HCT116 (cell line): ENCODE measurements around the gene SLC12A8. TPM values are rescaled to one million over a fixed set of nuclear protein-coding genes. Genes with fewer than 3 reads are reported as not detected.

Experiments used
- ATAC-seq: fragments of 200-7000 bp; cut with Tn5 transposase; 2 replicates; pipeline ENCODE4 v1.9.1; 2020; ENCODE audit warnings: mild to moderate bottlenecking, moderate library complexity
- BruUV-seq: library from RNA; stranded (reverse); fragments of 400-500 nt; replicated peaks from 2 replicates; lab custom pipeline; 2021; lab: Mats Ljungman, UMichigan
- CTCF ChIA-PET: fragments of 300-600 bp; sonication (Branson Sonifier 250); formaldehyde crosslinking; loops from one replicate; lab custom pipeline; 2021; ENCODE audit warnings: antibody characterized with exemption; lab: Charles Lee
- POLR2A ChIA-PET: fragments of 300-600, 350-600 bp; sonication (Branson Sonifier 250); formaldehyde crosslinking; loops from one replicate; lab custom pipeline; 2021; ENCODE audit warnings: antibody characterized with exemption; lab: Charles Lee
- RAD21 ChIA-PET, 2 experiments: fragments of 300-600 bp; sonication (Branson Sonifier 250); formaldehyde crosslinking; loops; one replicate each; lab custom pipeline; 2023; ENCODE audit warnings: low total read pairs in 2 of 2; ENCODE audit not compliant: uncharacterized antibody in 2 of 2, unreplicated experiment in 2 of 2, low non-redundant PET in 1 of 2; lab: Charles Lee
- DNase-seq: peaks from one replicate; pipeline ENCODE4 v3.0.0-alpha.2; 2010; ENCODE audit warnings: low read depth, low spot score
- H2AFZ ChIP-seq: fragments of 200-600 bp; shearing (Covaris generic), sonication (generic); 2 replicates; pipeline ENCODE4 v1.6.1; 2017; ENCODE audit warnings: low read depth, mixed run types, mixed read lengths, antibody characterized with exemption, low read length; ENCODE audit not compliant: poor library complexity, severe bottlenecking
- H3K27ac ChIP-seq: 2 replicates; pipeline ENCODE4 v1.5.1; 2012; ENCODE audit warnings: low read depth, low read length
- H3K27me3 ChIP-seq: fragments of 200-600 bp; sonication (generic); 2 replicates; pipeline ENCODE4 v1.6.1; 2016; ENCODE audit warnings: mixed run types, low read length, mixed read lengths; ENCODE audit not compliant: insufficient read depth
- H3K36me3 ChIP-seq, 2 experiments: fragments of 200-500 bp in 1 of 2; fragments of 200-600 bp in 1 of 2; sonication (Bioruptor generic) in 1 of 2; sonication (generic) in 1 of 2; 2 replicates each; pipeline versions ENCODE4 v1.5.1 to v1.6.1; 2014 to 2016; ENCODE audit warnings: low read length in 2 of 2, inconsistent platforms in 1 of 2, mixed read lengths in 1 of 2, mixed run types in 1 of 2; ENCODE audit not compliant: insufficient read depth in 2 of 2, control insufficient read depth in 1 of 2
- H3K4me1 ChIP-seq, 2 experiments: fragments of 200-600 bp in 1 of 2; sonication (generic) in 1 of 2; 2 replicates each; pipeline versions ENCODE4 v1.5.1 to v1.6.1; 2012 to 2017; ENCODE audit warnings: low read length in 2 of 2, inconsistent platforms in 1 of 2, mild to moderate bottlenecking in 1 of 2, mixed read lengths in 1 of 2, mixed run types in 1 of 2, moderate library complexity in 1 of 2; ENCODE audit not compliant: insufficient read depth in 2 of 2, control insufficient read depth in 1 of 2
- H3K4me2 ChIP-seq: fragments of 200-600 bp; sonication (generic); 2 replicates; pipeline ENCODE4 v1.6.1; 2017; ENCODE audit warnings: mixed run types, low read length, mixed read lengths
- H3K4me3 ChIP-seq, 2 experiments: fragments of 200-600 bp in 1 of 2; sonication (generic) in 1 of 2; replicated peaks in 1 of 2; 2 replicates each; pipeline ENCODE4 v1.5.1; 2011 to 2016; ENCODE audit warnings: low read length in 2 of 2, control low read depth in 1 of 2, low read depth in 1 of 2, mild to moderate bottlenecking in 1 of 2, mixed read lengths in 1 of 2, mixed run types in 1 of 2
- H3K79me2 ChIP-seq: fragments of 200-600 bp; sonication (generic); 2 replicates; pipeline ENCODE4 v1.6.1; 2017; ENCODE audit warnings: mild to moderate bottlenecking, mixed run types, low read length, moderate library complexity, mixed read lengths; ENCODE audit not compliant: insufficient read depth
- H3K9ac ChIP-seq: fragments of 200-600 bp; sonication (generic); 2 replicates; pipeline ENCODE4 v1.6.1; 2016; ENCODE audit warnings: low read length, mixed read lengths
- H3K9me2 ChIP-seq: fragments of 200-600 bp; sonication (generic), shearing (Covaris generic); 2 replicates; pipeline ENCODE4 v1.6.1; 2017; ENCODE audit warnings: mixed run types, mild to moderate bottlenecking, moderate library complexity; ENCODE audit not compliant: insufficient read depth
- H3K9me3 ChIP-seq, 2 experiments: fragments of 200-500 bp in 1 of 2; fragments of 200-600 bp in 1 of 2; sonication (Bioruptor generic) in 1 of 2; sonication (generic) in 1 of 2; 2 replicates each; pipeline ENCODE4 v1.6.1; 2014 to 2017; ENCODE audit warnings: low read length in 2 of 2, mixed read lengths in 2 of 2, inconsistent platforms in 1 of 2, low read depth in 1 of 2, mild to moderate bottlenecking in 1 of 2, mixed run types in 1 of 2, moderate library complexity in 1 of 2; ENCODE audit not compliant: control insufficient read depth in 1 of 2, insufficient read depth in 1 of 2
- H4K20me1 ChIP-seq: fragments of 200-600 bp; sonication (generic), shearing (Covaris generic); 2 replicates; pipeline ENCODE4 v1.6.1; 2017; ENCODE audit warnings: mixed run types, mild to moderate bottlenecking, moderate library complexity; ENCODE audit not compliant: insufficient read depth
- EZH2 ChIP-seq: fragments of 200-600 bp; sonication (generic); IDR thresholded peaks from 2 replicates; pipeline ENCODE4 v1.6.1; 2017; ENCODE audit warnings: antibody characterized with exemption, mixed run types
- FOSL1 ChIP-seq: IDR thresholded peaks from 2 replicates; pipeline ENCODE4 v1.6.1; 2012; ENCODE audit warnings: low read depth
- RAD21 ChIP-seq: IDR thresholded peaks from 2 replicates; pipeline ENCODE4 v1.6.1; 2012; ENCODE audit warnings: low read depth, mild to moderate bottlenecking
- REST ChIP-seq: IDR thresholded peaks from 2 replicates; pipeline ENCODE4 v1.6.1; 2012; ENCODE audit warnings: low read depth
- SIN3A ChIP-seq: IDR thresholded peaks from 2 replicates; pipeline ENCODE4 v1.6.1; 2012; ENCODE audit warnings: low read depth
- ZFX ChIP-seq: fragments of 450-650 bp; IDR thresholded peaks from 2 replicates; pipeline ENCODE4 v1.6.1; 2017
- ZNF274 ChIP-seq: fragments of 200-500 bp; sonication (Bioruptor generic); IDR thresholded peaks from 2 replicates; pipeline ENCODE4 v1.6.1; 2014; ENCODE audit warnings: mild to moderate bottlenecking, low read depth, low read length, inconsistent platforms
- intact Hi-C: fragments of 100-400 bp; cut with micrococcal nuclease; formaldehyde crosslinking; loops from 2 replicates; pipeline ENCODE4 v1.10.0; 2022
- total RNA-seq: library from RNA; stranded (reverse); gene quantifications from one replicate; pipeline ENCODE4 v1.2.1, GENCODE V29; 2021; ENCODE audit not compliant: unreplicated experiment
- TF ChIP-seq, protein P1 (sequence below): IDR thresholded peaks from 2 replicates; pipeline ENCODE4 v1.6.1; 2012
- TF ChIP-seq, protein P2 (sequence below): IDR thresholded peaks from 2 replicates; pipeline ENCODE4 v1.6.1; 2011; ENCODE audit warnings: mild to moderate bottlenecking, low read length, moderate library complexity; ENCODE audit not compliant: insufficient replicate concordance; ENCODE audit errors: extremely low read depth
- TF ChIP-seq, protein P3 (sequence below), 3 experiments: fragments of 200-600 bp in 1 of 3; sonication (generic) in 1 of 3; IDR thresholded peaks in 2 of 3; conservative IDR thresholded peaks in 1 of 3; 2 replicates each; pipeline ENCODE4 v1.5.1; 2012 to 2017; ENCODE audit warnings: low read depth in 2 of 3, low read length in 2 of 3, antibody characterized with exemption in 1 of 3, borderline replicate concordance in 1 of 3, control low read depth in 1 of 3, mild to moderate bottlenecking in 1 of 3, mixed read lengths in 1 of 3, mixed run types in 1 of 3, moderate library complexity in 1 of 3; ENCODE audit not compliant: insufficient read depth in 1 of 3

SLC12A8 gene
- total RNA-seq, 1 experiment from 2014 or later: 19.9 TPM

- TF ChIP-seq REST (no peak), RAD21 (no peak), SIN3A (no peak), ZFX (no peak)
These were observed 63.7 kb downstream of the SLC12A8 start (continued) for GRCh38 chr3:125148836-125149235.

DNA sequence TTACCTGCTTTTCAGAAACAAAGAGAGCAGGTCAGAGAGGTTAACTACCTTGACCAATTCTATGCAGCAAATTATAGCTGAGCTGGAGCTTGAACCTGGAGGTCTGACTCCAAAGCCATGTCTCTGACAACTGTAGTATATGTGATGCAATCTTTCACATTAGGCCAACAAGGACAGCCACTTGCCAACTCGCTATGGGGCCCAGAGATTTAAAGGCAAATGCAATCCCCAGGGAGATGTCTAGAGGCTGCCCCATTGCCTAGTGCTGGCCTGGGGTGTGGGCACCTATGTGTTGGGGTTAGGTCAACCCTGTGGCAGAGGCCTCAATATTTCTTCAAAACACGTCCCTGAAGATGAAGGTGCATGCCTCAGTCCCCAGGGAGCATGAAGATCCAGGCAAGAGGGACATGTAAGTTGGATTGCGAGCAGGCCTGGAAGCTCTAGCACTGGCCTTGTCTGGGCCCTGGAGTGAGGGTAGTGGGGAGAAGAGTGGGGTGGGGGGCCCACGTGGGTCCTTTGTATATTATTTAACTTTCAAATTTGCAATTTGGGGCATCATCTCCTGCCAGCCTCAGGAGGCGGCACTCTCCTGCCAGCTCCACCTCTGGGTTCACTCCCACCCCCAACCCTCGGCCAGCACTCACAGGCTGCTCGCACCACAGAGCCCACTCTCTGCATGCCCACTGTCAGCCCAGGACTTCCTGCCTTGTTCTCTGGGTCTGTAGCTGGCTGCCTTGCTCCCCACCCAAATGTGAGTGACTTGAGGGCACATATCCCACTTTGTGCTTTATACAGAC is 64.3 kb downstream of the SLC12A8 start:
- BruUV-seq: no TSS peak
- intact Hi-C loops: no loop called here
- ATAC-seq (no peak), DNase-seq (no peak)
- Histone ChIP-seq H3K9me3 (no peaks in the 10 kb centered on the region), H2AFZ (no peak overlapping the region), H3K79me2 (no peaks in the 10 kb centered on the region), H3K4me1 (no peaks in the 10 kb centered on the region), H3K27ac (no peak overlapping the region), H3K27me3 (no peaks in the 10 kb centered on the region), H3K4me3 (no peak overlapping the region), H4K20me1 (no peaks in the 10 kb centered on the region), H3K4me2 (no peak overlapping the region), H3K9me2 (no peaks in the 10 kb centered on the region), H3K9ac (no peak overlapping the region), H3K36me3 (no peaks in the 10 kb centered on the region)
- CTCF ChIA-PET: no interaction called here
- RAD21 ChIA-PET: no interaction called here
- TF ChIP-seq, protein P1, sequence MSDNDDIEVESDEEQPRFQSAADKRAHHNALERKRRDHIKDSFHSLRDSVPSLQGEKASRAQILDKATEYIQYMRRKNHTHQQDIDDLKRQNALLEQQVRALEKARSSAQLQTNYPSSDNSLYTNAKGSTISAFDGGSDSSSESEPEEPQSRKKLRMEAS: no peak
- TF ChIP-seq, protein P2, sequence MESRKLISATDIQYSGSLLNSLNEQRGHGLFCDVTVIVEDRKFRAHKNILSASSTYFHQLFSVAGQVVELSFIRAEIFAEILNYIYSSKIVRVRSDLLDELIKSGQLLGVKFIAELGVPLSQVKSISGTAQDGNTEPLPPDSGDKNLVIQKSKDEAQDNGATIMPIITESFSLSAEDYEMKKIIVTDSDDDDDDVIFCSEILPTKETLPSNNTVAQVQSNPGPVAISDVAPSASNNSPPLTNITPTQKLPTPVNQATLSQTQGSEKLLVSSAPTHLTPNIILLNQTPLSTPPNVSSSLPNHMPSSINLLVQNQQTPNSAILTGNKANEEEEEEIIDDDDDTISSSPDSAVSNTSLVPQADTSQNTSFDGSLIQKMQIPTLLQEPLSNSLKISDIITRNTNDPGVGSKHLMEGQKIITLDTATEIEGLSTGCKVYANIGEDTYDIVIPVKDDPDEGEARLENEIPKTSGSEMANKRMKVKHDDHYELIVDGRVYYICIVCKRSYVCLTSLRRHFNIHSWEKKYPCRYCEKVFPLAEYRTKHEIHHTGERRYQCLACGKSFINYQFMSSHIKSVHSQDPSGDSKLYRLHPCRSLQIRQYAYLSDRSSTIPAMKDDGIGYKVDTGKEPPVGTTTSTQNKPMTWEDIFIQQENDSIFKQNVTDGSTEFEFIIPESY: no peak
- no peak for TF ChIP-seq ZNF274
- TF ChIP-seq, protein P3, sequence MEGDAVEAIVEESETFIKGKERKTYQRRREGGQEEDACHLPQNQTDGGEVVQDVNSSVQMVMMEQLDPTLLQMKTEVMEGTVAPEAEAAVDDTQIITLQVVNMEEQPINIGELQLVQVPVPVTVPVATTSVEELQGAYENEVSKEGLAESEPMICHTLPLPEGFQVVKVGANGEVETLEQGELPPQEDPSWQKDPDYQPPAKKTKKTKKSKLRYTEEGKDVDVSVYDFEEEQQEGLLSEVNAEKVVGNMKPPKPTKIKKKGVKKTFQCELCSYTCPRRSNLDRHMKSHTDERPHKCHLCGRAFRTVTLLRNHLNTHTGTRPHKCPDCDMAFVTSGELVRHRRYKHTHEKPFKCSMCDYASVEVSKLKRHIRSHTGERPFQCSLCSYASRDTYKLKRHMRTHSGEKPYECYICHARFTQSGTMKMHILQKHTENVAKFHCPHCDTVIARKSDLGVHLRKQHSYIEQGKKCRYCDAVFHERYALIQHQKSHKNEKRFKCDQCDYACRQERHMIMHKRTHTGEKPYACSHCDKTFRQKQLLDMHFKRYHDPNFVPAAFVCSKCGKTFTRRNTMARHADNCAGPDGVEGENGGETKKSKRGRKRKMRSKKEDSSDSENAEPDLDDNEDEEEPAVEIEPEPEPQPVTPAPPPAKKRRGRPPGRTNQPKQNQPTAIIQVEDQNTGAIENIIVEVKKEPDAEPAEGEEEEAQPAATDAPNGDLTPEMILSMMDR (IDR thresholded peaks at IDR 0.05 in 2 of 3, conservative IDR thresholded peaks at IDR 0.05 in 1 of 3; ENCODE audit: borderline replicate concordance in 1 of 3, insufficient read depth in 1 of 3, low read depth in 2 of 3, low read length in 2 of 3): no peak
- no peak for TF ChIP-seq FOSL1
- TF ChIP-seq EZH2: no peak
- POLR2A ChIA-PET: no interaction called here
